Keratinocyte (primary cell): ENCODE measurements around the gene WDR70. TPM values are rescaled to one million over a fixed set of nuclear protein-coding genes. Genes with fewer than 3 reads are reported as not detected.

ENCODE experiments used
- DNase-seq: peaks from one replicate; pipeline ENCODE4 v3.0.0-alpha.2; 2011; ENCODE audit warnings: low read depth, missing footprints, low spot score
- FAIRE-seq: peaks from 2 replicates; lab custom pipeline; 2011; peaks lifted over from hg19 to GRCh38; lab: Jason Lieb, UNC
- H2AFZ ChIP-seq: 2 replicates; pipeline ENCODE4 v1.6.0; 2012; ENCODE audit warnings: low read length, control low read depth, inconsistent platforms; ENCODE audit not compliant: control insufficient read depth
- H3K27ac ChIP-seq: 2 replicates; pipeline ENCODE4 v1.5.1; 2011; ENCODE audit warnings: low read length; ENCODE audit not compliant: control insufficient read depth, insufficient read depth
- H3K27me3 ChIP-seq: 3 replicates; pipeline ENCODE4 v1.6.0; 2011; ENCODE audit warnings: low read length; ENCODE audit not compliant: control insufficient read depth, insufficient read depth; ENCODE audit errors: extremely low read depth
- H3K36me3 ChIP-seq, 2 experiments: 2 replicates in 1 of 2; 3 replicates in 1 of 2; pipeline ENCODE4 v1.5.1; 2011; ENCODE audit warnings: low read length in 2 of 2, mild to moderate bottlenecking in 1 of 2; ENCODE audit not compliant: control insufficient read depth in 2 of 2, insufficient read depth in 2 of 2; ENCODE audit errors: extremely low read depth in 1 of 2
- H3K4me1 ChIP-seq: 3 replicates; pipeline ENCODE4 v1.5.1; 2011; ENCODE audit warnings: low read length; ENCODE audit not compliant: control insufficient read depth, insufficient read depth; ENCODE audit errors: extremely low read depth
- H3K4me2 ChIP-seq: 3 replicates; pipeline ENCODE4 v1.6.0; 2011; ENCODE audit warnings: low read depth, low read length; ENCODE audit not compliant: control insufficient read depth, insufficient read depth; ENCODE audit errors: extremely low read depth
- H3K4me3 ChIP-seq, 3 experiments: fragments of 200-600 bp in 1 of 3; sonication (generic) in 1 of 3; 2 replicates in 2 of 3; 3 replicates in 1 of 3; pipeline ENCODE4 v1.5.1; 2011 to 2016; ENCODE audit warnings: low read length in 3 of 3, mild to moderate bottlenecking in 3 of 3, control low read depth in 2 of 3, inconsistent platforms in 1 of 3, low read depth in 1 of 3, mixed read lengths in 1 of 3, mixed run types in 1 of 3, moderate library complexity in 1 of 3; ENCODE audit not compliant: control insufficient read depth in 2 of 3, insufficient read depth in 2 of 3; ENCODE audit errors: extremely low read depth in 1 of 3
- H3K79me2 ChIP-seq: 2 replicates; pipeline ENCODE4 v1.6.0; 2012; ENCODE audit warnings: low read length; ENCODE audit not compliant: control insufficient read depth, insufficient read depth
- H3K9ac ChIP-seq: 3 replicates; pipeline ENCODE4 v1.6.0; 2011; ENCODE audit warnings: low read length; ENCODE audit not compliant: control insufficient read depth, insufficient read depth; ENCODE audit errors: extremely low read depth
- H3K9me1 ChIP-seq: 3 replicates; pipeline ENCODE4 v1.6.0; 2011; ENCODE audit warnings: low read length; ENCODE audit not compliant: control insufficient read depth, insufficient read depth; ENCODE audit errors: extremely low read depth
- H3K9me3 ChIP-seq: 2 replicates; pipeline ENCODE4 v1.5.1; 2012; ENCODE audit warnings: low read depth, low read length; ENCODE audit not compliant: control insufficient read depth
- H4K20me1 ChIP-seq: 3 replicates; pipeline ENCODE4 v1.6.0; 2011; ENCODE audit warnings: low read length; ENCODE audit not compliant: control insufficient read depth, insufficient read depth; ENCODE audit errors: extremely low read depth
- CTCF ChIP-seq, 3 experiments: IDR thresholded peaks in 1 of 3; conservative IDR thresholded peaks in 1 of 3; optimal IDR thresholded peaks in 1 of 3; 2 replicates in 2 of 3; 3 replicates in 1 of 3; pipeline versions ENCODE3 to v1.5.1; 2011; ENCODE audit warnings: low read length in 3 of 3, mild to moderate bottlenecking in 3 of 3, moderate library complexity in 2 of 3, control low read depth in 1 of 3, inconsistent platforms in 1 of 3; ENCODE audit not compliant: insufficient read depth in 2 of 3; ENCODE audit errors: extremely low read depth in 1 of 3
- EZH2 ChIP-seq: IDR thresholded peaks from one replicate; pipeline ENCODE4 v1.6.1; 2012; ENCODE audit warnings: inconsistent platforms, mild to moderate bottlenecking, low read length, moderate library complexity
- dilution Hi-C: fragments of 300-500 bp; cut with MboI; formaldehyde crosslinking; loops from one replicate; pipeline ENCODE4 v1.7.0; 2020; ENCODE audit warnings: low sequenced_read_pairs; ENCODE audit not compliant: extremely low pct_ligation_motif_present
- polyA plus RNA-seq, 5 experiments: library from polyadenylated mRNA; depleted of rRNA in 3 of 5; stranded (reverse) in 3 of 5; stranded (forward) in 1 of 5; unstranded in 1 of 5; fragments of >200 nt; gene quantifications; 1 replicate in 1 of 5; 2 replicates in 3 of 5; 3 replicates in 1 of 5; pipeline versions ENCODE4 v1.2.1 to v1.2.3, GENCODE V29; 2011 to 2012; ENCODE audit warnings: missing spikeins in 2 of 5, low read depth in 1 of 5, low replicate concordance in 1 of 5

WDR70 gene
- polyA plus RNA-seq, 1 donor (not counting 4 experiments of a cell fraction or from before 2014, with no cell fraction given), result 25.1 TPM

GRCh38 chr5:37717613-37718431, 338.7 kb downstream of the WDR70 start:
- H3K27me3 ChIP-seq, result no peaks in the 10 kb centered on the region

GRCh38 chr5:37720550-37720952, 341.4 kb downstream of the WDR70 start:
- no peak for TF ChIP-seq EZH2
- peaks cover 19% of the 10 kb centered on the region for H3K4me1 ChIP-seq
- no peaks in the 10 kb centered on the region for H3K9me1 ChIP-seq
- no peaks in the 10 kb centered on the region for H3K27me3 ChIP-seq
- no peak overlapping the region for H3K4me2 ChIP-seq
- H3K9ac ChIP-seq, result no peak overlapping the region
- H3K36me3 ChIP-seq, result no peaks in the 10 kb centered on the region
- DNase-seq (no peak), FAIRE-seq (no peak)
- no peak overlapping the region for H2AFZ ChIP-seq
- H3K79me2 ChIP-seq, result no peaks in the 10 kb centered on the region
- no peaks in the 10 kb centered on the region for H4K20me1 ChIP-seq
- H3K9me3 ChIP-seq, result no peaks in the 10 kb centered on the region
- dilution Hi-C loops, result no loop called here
- no peak overlapping the region for H3K4me3 ChIP-seq
- H3K27ac ChIP-seq, result no peak overlapping the region

More at GRCh38 chr5:37717613-37718431, 338.7 kb downstream of the WDR70 start:
- H3K79me2 ChIP-seq, result no peaks in the 10 kb centered on the region
- no peak overlapping the region for H3K4me3 ChIP-seq
- no peaks in the 10 kb centered on the region for H3K9me1 ChIP-seq
- no peak overlapping the region for H2AFZ ChIP-seq
- no peak overlapping the region for H3K4me2 ChIP-seq
- peak; percentile 26 for FAIRE-seq
- DNase-seq, result no peak
- peaks cover 9% of the 10 kb centered on the region for H3K4me1 ChIP-seq
- no peaks in the 10 kb centered on the region for H3K36me3 ChIP-seq
- dilution Hi-C loops, result no loop called here
- H3K9me3 ChIP-seq, result no peaks in the 10 kb centered on the region
- no peaks in the 10 kb centered on the region for H4K20me1 ChIP-seq
- no peak overlapping the region for H3K27ac ChIP-seq
- no peak overlapping the region for H3K9ac ChIP-seq
- TF ChIP-seq EZH2, result no peak
- no peak for TF ChIP-seq CTCF (optimal IDR thresholded peaks at IDR 0.05 in 1 of 3, IDR thresholded peaks at IDR 0.05 in 1 of 3, conservative IDR thresholded peaks at IDR 0.05 in 1 of 3; ENCODE audit: extremely low read depth in 1 of 3, insufficient read depth in 2 of 3, low read length in 3 of 3)
